Lung (tissue), 12 donors: ENCODE measurements around the gene PRSS16. TPM values are rescaled to one million over a fixed set of nuclear protein-coding genes. Genes with fewer than 3 reads are reported as not detected.
"Not testable (repeated sequence)": the region's sequence is repeated elsewhere in the genome, so short reads cannot be mapped to it uniquely, and the experiment has no call there.

Source experiments
- ATAC-seq: fragments of 200-7000 bp; cut with Tn5 transposase; one replicate; pipeline ENCODE4 v1.9.1; 2020; ENCODE audit warnings: moderate number of reproducible peaks; ENCODE audit not compliant: insufficient read depth, low FRiP score
- DNase-seq, 3 donors: peaks; one replicate each; pipeline ENCODE4 v3.0.0-alpha.2; 2013 to 2017
- H3K27ac ChIP-seq, 2 donors: one replicate each; pipeline ENCODE4 v1.5.1; 2013; ENCODE audit warnings: mild to moderate bottlenecking in 2 of 2, moderate library complexity in 2 of 2, control low read depth in 1 of 2, inconsistent platforms in 1 of 2, low read depth in 1 of 2, low read length in 1 of 2
- H3K27me3 ChIP-seq, 3 donors: one replicate each; pipeline ENCODE4 v1.5.1; 2013; ENCODE audit warnings: low read length in 2 of 3; ENCODE audit not compliant: control insufficient read depth in 3 of 3, insufficient read depth in 3 of 3
- H3K36me3 ChIP-seq, 4 donors: one replicate each; pipeline ENCODE4 v1.5.1; 2013; ENCODE audit warnings: low read length in 4 of 4, mild to moderate bottlenecking in 1 of 4, moderate library complexity in 1 of 4; ENCODE audit not compliant: control insufficient read depth in 4 of 4, insufficient read depth in 4 of 4
- H3K4me1 ChIP-seq, 5 donors: one replicate each; pipeline ENCODE4 v1.5.1; 2013; ENCODE audit warnings: low read length in 5 of 5, mild to moderate bottlenecking in 2 of 5, moderate library complexity in 1 of 5; ENCODE audit not compliant: control insufficient read depth in 5 of 5, insufficient read depth in 5 of 5
- H3K4me3 ChIP-seq: one replicate; pipeline ENCODE4 v1.5.1; 2013; ENCODE audit warnings: mild to moderate bottlenecking, control low read depth, moderate library complexity
- H3K9ac ChIP-seq, 2 donors: one replicate each; pipeline ENCODE4 v1.5.1; 2013; ENCODE audit warnings: low read length in 2 of 2, control low read depth in 1 of 2; ENCODE audit not compliant: insufficient read depth in 1 of 2
- H3K9me3 ChIP-seq, 4 donors: one replicate each; pipeline ENCODE4 v1.5.1; 2013; ENCODE audit warnings: low read length in 3 of 4, mild to moderate bottlenecking in 1 of 4, moderate library complexity in 1 of 4; ENCODE audit not compliant: control insufficient read depth in 4 of 4, insufficient read depth in 3 of 4
- WGBS, 2 donors: extraction: QIAGEN DNeasy Blood & Tissue Kit; methylation state at CpG; one replicate each; pipeline ENCODE4 v1.1.7; 2013; 5-methylcytosine and 5-hydroxymethylcytosine counted together
- polyA plus RNA-seq, 2 donors: library from polyadenylated mRNA; stranded (reverse); fragments of 200-250 nt; gene quantifications; one replicate each; pipeline ENCODE4 v1.2.1, GENCODE V29; 2013
- total RNA-seq, 2 donors: library from RNA; depleted of rRNA in 1 of 2; stranded (reverse); fragments of >200 nt in 1 of 2; gene quantifications; one replicate each; pipeline ENCODE4 v1.2.1, GENCODE V29; 2014 to 2021
- TF ChIP-seq, protein P1 (sequence below): IDR thresholded peaks from 2 replicates; pipeline ENCODE4 v1.5.1; 2012; ENCODE audit warnings: mild to moderate bottlenecking; ENCODE audit errors: control extremely low read depth, extremely low read depth
- donor health status: control.
- donor health status: control.
- donor health status: Bipolar disorder and iron deficiency.
- donor health status: healthy.
- donor health status: DM: yes; HTN: yes; CAD: no.

Gene PRSS16
- total and polyA plus RNA-seq, 4 donors: 3.2 to 18.0 (median 10.6) TPM

DNA sequence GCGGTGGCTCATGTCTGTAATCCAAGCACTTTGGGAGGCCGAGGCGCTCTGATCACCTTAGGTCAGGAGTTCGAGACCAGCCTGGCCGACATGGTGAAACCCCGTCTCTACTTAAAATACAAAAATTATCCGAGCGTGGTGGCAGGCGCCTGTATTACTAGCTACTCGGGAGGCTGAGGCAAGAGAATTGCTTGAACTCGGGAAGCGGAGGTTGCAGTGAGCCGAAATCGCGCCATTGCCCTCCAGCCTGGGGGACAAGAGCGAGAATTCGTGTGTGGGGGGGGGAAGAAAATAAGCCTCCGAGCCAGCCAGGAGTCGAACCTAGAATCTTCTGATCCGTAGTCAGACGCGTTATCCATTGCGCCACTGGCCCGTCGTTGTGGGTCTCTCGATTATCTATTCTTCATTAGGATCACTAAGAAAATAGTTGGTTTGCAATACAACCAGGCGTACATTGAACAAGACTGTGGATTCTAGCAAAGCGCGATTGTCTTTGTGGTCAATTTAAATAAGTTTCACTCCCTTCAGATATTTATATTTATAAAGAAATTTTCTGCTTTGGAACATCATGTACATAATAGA is 33.9 kb upstream of the PRSS16 start:
- Histone ChIP-seq H3K4me1 (no peaks in the 10 kb centered on the region), H3K27me3 (peaks cover 4 to 26% (median 14%) of the 10 kb centered on the region in 3 donors)

DNA sequence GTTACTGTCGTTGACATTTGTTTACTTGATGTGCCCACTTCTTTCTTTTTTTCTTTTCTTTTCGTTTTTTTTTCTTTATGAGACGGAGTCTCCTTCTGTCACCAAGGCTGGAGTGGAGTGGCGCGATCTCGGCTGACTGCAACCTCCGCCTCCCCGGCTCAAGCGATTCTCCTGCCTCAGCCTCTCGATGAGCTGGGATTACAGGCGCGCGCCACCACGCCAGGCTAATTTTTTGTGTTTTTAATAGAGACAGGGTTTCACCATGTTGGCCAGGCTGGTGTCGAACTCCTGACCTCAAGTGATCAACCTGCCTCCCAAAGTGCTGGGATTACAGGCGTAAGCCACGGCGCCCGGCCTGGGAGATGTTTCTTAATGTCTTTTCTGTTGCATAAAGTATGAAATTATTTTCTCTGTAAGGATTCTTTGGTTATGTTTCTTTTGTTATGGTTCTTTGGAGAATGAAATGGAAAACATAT is 33.3 kb upstream of the PRSS16 start:
- no peaks in the 10 kb centered on the region for H3K4me1 ChIP-seq
- ATAC-seq (no peak), DNase-seq (no peak)
- WGBS, 2 donors: 25 to 39% methylated on average over 19 of the region's 19 CpGs
- no peaks in the 10 kb centered on the region for H3K36me3 ChIP-seq
- no peak overlapping the region for H3K27ac ChIP-seq
- peaks cover 0 to 18% (median 0%) of the 10 kb centered on the region in 4 donors for H3K9me3 ChIP-seq
- no peak overlapping the region for H3K4me3 ChIP-seq
- TF ChIP-seq, protein P1, sequence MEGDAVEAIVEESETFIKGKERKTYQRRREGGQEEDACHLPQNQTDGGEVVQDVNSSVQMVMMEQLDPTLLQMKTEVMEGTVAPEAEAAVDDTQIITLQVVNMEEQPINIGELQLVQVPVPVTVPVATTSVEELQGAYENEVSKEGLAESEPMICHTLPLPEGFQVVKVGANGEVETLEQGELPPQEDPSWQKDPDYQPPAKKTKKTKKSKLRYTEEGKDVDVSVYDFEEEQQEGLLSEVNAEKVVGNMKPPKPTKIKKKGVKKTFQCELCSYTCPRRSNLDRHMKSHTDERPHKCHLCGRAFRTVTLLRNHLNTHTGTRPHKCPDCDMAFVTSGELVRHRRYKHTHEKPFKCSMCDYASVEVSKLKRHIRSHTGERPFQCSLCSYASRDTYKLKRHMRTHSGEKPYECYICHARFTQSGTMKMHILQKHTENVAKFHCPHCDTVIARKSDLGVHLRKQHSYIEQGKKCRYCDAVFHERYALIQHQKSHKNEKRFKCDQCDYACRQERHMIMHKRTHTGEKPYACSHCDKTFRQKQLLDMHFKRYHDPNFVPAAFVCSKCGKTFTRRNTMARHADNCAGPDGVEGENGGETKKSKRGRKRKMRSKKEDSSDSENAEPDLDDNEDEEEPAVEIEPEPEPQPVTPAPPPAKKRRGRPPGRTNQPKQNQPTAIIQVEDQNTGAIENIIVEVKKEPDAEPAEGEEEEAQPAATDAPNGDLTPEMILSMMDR: no peak
- H3K9ac ChIP-seq: no peak overlapping the region
- peaks cover 4 to 26% (median 14%) of the 10 kb centered on the region in 3 donors for H3K27me3 ChIP-seq

More for the DNA sequence above, 33.9 kb upstream of the PRSS16 start:
- Histone ChIP-seq H3K36me3 (no peaks in the 10 kb centered on the region), H3K9ac (no peak overlapping the region), H3K9me3 (peaks cover 0 to 18% (median 0%) of the 10 kb centered on the region in 4 donors), H3K27ac (no peak overlapping the region), H3K4me3 (no peak overlapping the region)
- ATAC-seq (no peak), DNase-seq (no peak)
- 28 to 39% methylated on average over 29 of the region's 29 CpGs for WGBS, 2 donors
- TF ChIP-seq, protein P1: no peak

DNA sequence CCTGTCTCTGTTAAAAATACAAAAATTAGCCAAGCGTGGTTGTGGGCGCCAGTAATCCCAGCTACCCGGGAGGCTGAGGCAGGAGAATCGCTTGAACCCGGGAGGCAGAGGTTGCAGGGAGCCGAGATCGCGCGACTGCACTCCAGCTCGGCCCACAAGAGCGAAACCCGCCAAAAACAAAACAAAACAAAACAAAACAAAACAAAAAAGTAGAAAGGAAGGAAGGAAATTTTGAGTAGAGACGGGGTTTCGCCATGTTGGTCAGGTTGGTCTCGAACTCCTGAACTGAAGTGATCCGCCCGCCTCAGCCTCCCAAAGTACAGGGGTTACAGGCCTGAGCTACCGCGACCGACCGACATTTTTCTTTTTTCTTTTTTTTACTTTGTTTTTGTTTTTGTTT is 30.6 kb upstream of the PRSS16 start:
- Histone ChIP-seq H3K9ac (no peak overlapping the region), H3K27ac (no peak overlapping the region), H3K27me3 (peaks cover 4 to 24% (median 14%) of the 10 kb centered on the region in 3 donors), H3K36me3 (no peaks in the 10 kb centered on the region), H3K4me3 (no peak overlapping the region), H3K9me3 (peaks cover 0 to 13% (median 0%) of the 10 kb centered on the region in 4 donors), H3K4me1 (no peaks in the 10 kb centered on the region)
- DNase-seq (no peak), ATAC-seq (no peak)
- TF ChIP-seq, protein P1: no peak
- WGBS, 2 donors: 93% methylated on average over 21 of the region's 21 CpGs

DNA sequence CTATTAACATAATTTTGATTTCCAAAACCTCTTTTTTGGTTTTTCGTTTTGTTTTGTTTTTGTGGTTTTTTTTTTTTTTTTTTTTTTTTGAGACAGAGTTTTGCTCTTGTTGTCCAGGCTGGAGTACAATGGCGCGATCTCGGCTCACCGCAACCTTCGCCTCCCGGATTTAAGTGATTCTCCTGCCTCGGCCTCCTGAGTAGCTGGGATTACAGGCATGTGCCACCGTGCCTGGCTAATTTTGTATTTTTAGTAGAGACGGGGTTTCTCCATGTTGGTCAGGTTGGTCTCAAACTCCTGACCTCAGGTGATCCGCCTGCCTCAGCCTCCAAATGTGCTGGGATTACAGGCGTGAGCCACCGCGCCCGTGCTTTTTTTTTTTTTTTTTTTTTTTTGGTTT is 24.5 kb upstream of the PRSS16 start:
- H3K27me3 ChIP-seq: peaks cover 0 to 13% (median 4%) of the 10 kb centered on the region in 3 donors
- H3K27ac ChIP-seq, H3K4me1 ChIP-seq, H3K4me3 ChIP-seq, H3K9me3 ChIP-seq, ATAC-seq, H3K9ac ChIP-seq, H3K36me3 ChIP-seq, DNase-seq: not testable (repeated sequence)
- whole genome bisulfite sequencing, 2 donors: 91 to 94% methylated on average over 15 of the region's 15 CpGs
